HepG2 (cell line): ENCODE data around the gene TNFRSF6B. TPM values are rescaled to one million over a fixed set of nuclear protein-coding genes. Genes with fewer than 3 reads are reported as not detected.
A peak's percentile ranks its signal among the peaks of the same experiment; 100 is the strongest.

Experiments used
- CREB3 ChIP-seq: sonication (generic); formaldehyde crosslinking; IDR thresholded peaks from 2 replicates; pipeline ENCODE4 v1.5.0; 2020; ENCODE audit warnings: missing genetic modification reagents
- ELF4 ChIP-seq: sonication (generic); formaldehyde crosslinking; IDR thresholded peaks from 2 replicates; pipeline ENCODE4 v1.5.0; 2020; ENCODE audit warnings: missing genetic modification reagents, mild to moderate bottlenecking, moderate library complexity, borderline replicate concordance
- IKZF4 ChIP-seq: sonication (generic); formaldehyde crosslinking; IDR thresholded peaks from 2 replicates; pipeline ENCODE4 v1.5.1; 2020; ENCODE audit warnings: borderline replicate concordance, mild to moderate bottlenecking, low read depth, missing genetic modification reagents; ENCODE audit errors: not compliant biosample characterization
- KLF11 ChIP-seq: IDR thresholded peaks from 2 replicates; pipeline ENCODE4 v1.6.1; 2016; ENCODE audit warnings: missing compliant biosample characterization
- POLR2G ChIP-seq: fragments of 200-400 bp; formaldehyde crosslinking; IDR thresholded peaks from 2 replicates; pipeline ENCODE4 v1.6.1; 2018; ENCODE audit warnings: mild to moderate bottlenecking, low read depth, low read length, moderate library complexity
- PRDM4 ChIP-seq: sonication (generic); formaldehyde crosslinking; IDR thresholded peaks from 2 replicates; pipeline ENCODE4 v1.9.0; 2021; ENCODE audit warnings: missing genetic modification reagents, borderline replicate concordance
- RXRA ChIP-seq: sonication (generic); formaldehyde crosslinking; IDR thresholded peaks from 2 replicates; pipeline ENCODE4 v1.5.1; 2020; ENCODE audit warnings: missing genetic modification reagents
- SCMH1 ChIP-seq: sonication (generic); formaldehyde crosslinking; IDR thresholded peaks from 2 replicates; pipeline ENCODE4 v1.9.0; 2021; ENCODE audit warnings: missing genetic modification reagents, mild to moderate bottlenecking, borderline replicate concordance
- SP1 ChIP-seq, 2 experiments: fragments of 450-650 bp in 1 of 2; sonication (generic) in 1 of 2; formaldehyde crosslinking in 1 of 2; IDR thresholded peaks; 2 replicates each; pipeline versions ENCODE4 v1.4.0 to v1.6.1; 2016 to 2020; ENCODE audit warnings: missing genetic modification reagents in 1 of 2
- SP4 ChIP-seq: sonication (generic); formaldehyde crosslinking; IDR thresholded peaks from 2 replicates; pipeline ENCODE4 v1.8.1; 2023; ENCODE audit warnings: mild to moderate bottlenecking, missing genetic modification reagents
- SSRP1 ChIP-seq: IDR thresholded peaks from 2 replicates; pipeline ENCODE4 v1.6.1; 2016; ENCODE audit warnings: control low read depth
- SUZ12 ChIP-seq: fragments of 150-350 bp; IDR thresholded peaks from 2 replicates; pipeline ENCODE4 v1.6.1; 2014; ENCODE audit warnings: low read depth, low read length
- TAF1 ChIP-seq: sonication (generic); formaldehyde crosslinking; IDR thresholded peaks from 2 replicates; pipeline ENCODE4 v1.4.0; 2020; ENCODE audit warnings: missing genetic modification reagents
- TEAD3 ChIP-seq: optimal IDR thresholded peaks from 2 replicates; pipeline ENCODE3; 2016; ENCODE audit warnings: borderline replicate concordance
- UBTF ChIP-seq: sonication (generic); formaldehyde crosslinking; IDR thresholded peaks from 2 replicates; pipeline ENCODE4 v1.4.0; 2020; ENCODE audit warnings: mild to moderate bottlenecking, missing genetic modification reagents
- ZFYVE20 ChIP-seq: sonication (generic); formaldehyde crosslinking; IDR thresholded peaks from 2 replicates; pipeline ENCODE4 v1.8.0; 2023; ENCODE audit warnings: low read depth, mild to moderate bottlenecking, moderate library complexity, missing genetic modification reagents, borderline replicate concordance
- ZKSCAN1 ChIP-seq: fragments of 150-350 bp; IDR thresholded peaks from 2 replicates; pipeline ENCODE4 v1.6.1; 2014; ENCODE audit warnings: low read length
- ZNF354B ChIP-seq: sonication (generic); formaldehyde crosslinking; IDR thresholded peaks from 2 replicates; pipeline ENCODE4 v1.8.0; 2022; ENCODE audit warnings: mild to moderate bottlenecking, missing genetic modification reagents
- ZNF580 ChIP-seq: IDR thresholded peaks from 2 replicates; pipeline ENCODE4 v1.6.1; 2016; ENCODE audit warnings: low read depth, borderline replicate concordance
- ZNF674 ChIP-seq: sonication (generic); formaldehyde crosslinking; IDR thresholded peaks from 2 replicates; pipeline ENCODE4 v1.5.0; 2020; ENCODE audit warnings: low read depth, mild to moderate bottlenecking, missing genetic modification reagents
- ZNF740 ChIP-seq: sonication (generic); formaldehyde crosslinking; IDR thresholded peaks from 2 replicates; pipeline ENCODE4 v1.4.0; 2020; ENCODE audit warnings: missing genetic modification reagents
- ZNF768 ChIP-seq: sonication (generic); formaldehyde crosslinking; IDR thresholded peaks from 2 replicates; pipeline ENCODE4 v1.4.0; 2020; ENCODE audit warnings: missing genetic modification reagents
- ZNF883 ChIP-seq: sonication (generic); formaldehyde crosslinking; IDR thresholded peaks from 2 replicates; pipeline ENCODE4 v1.5.1; 2020; ENCODE audit warnings: mild to moderate bottlenecking, missing genetic modification reagents; ENCODE audit errors: not compliant biosample characterization
- ZZZ3 ChIP-seq: sonication (generic); formaldehyde crosslinking; IDR thresholded peaks from 2 replicates; pipeline ENCODE4 v1.4.0; 2020; ENCODE audit warnings: missing genetic modification reagents, mild to moderate bottlenecking, borderline replicate concordance
- polyA plus RNA-seq, 8 experiments: library from polyadenylated mRNA; depleted of rRNA in 3 of 8; stranded (reverse) in 7 of 8; unstranded in 1 of 8; fragments of >200 nt; fragmentation: Illumina TruSeq in 4 of 8; extraction: Trizol in 4 of 8; gene quantifications; 2 replicates each; pipeline versions ENCODE4 v1.2.1 to v1.2.3, GENCODE V29; 2011 to 2016; ENCODE audit warnings: low read depth in 4 of 8, missing spikeins in 1 of 8, mixed read lengths in 1 of 8; ENCODE audit not compliant: insufficient read depth in 1 of 8
- total RNA-seq, 5 experiments: library from RNA; depleted of rRNA; stranded (reverse); fragments of >200 nt; fragmentation: Illumina TruSeq; extraction: Trizol; gene quantifications; 2 replicates each; pipeline ENCODE4 v1.2.3, GENCODE V29; 2016; ENCODE audit warnings: low read depth in 1 of 5

The TNFRSF6B gene
- total and polyA plus RNA-seq, 2 of the 13 experiments (the other 11 are each of a cell fraction or from before 2014, with no cell fraction given): 0.24 TPM; not detected in 1

GRCh38 chr20:63702751-63703470, 6.5 kb downstream of the TNFRSF6B start (continued):
- TF ChIP-seq SP1 (IDR thresholded peaks at IDR 0.05) (no peak), SP1 (CRISPR knock-in tag; IDR thresholded peaks at IDR 0.05) (0 out of 2 replicates have a peak, but pooled peaks have one; percentile 21), TAF1 (CRISPR knock-in tag) (peak; percentile 35; the same call in 1 of the 2 replicates), CREB3 (CRISPR knock-in tag) (no peak), ZNF883 (CRISPR knock-in tag) (no peak), ZNF580 (CRISPR knock-in tag) (no peak), KLF11 (CRISPR knock-in tag) (no peak), ZFYVE20 (CRISPR knock-in tag) (0 out of 2 replicates have a peak, but pooled peaks have one; percentile 4), SSRP1 (CRISPR knock-in tag) (0 out of 2 replicates have a peak, but pooled peaks have one; percentile 25), ZNF768 (peak; percentile 72), UBTF (CRISPR knock-in tag) (peak; percentile 21; the same call in 1 of the 2 replicates), ZNF740 (CRISPR knock-in tag) (peak; percentile 86; the same call in 1 of the 2 replicates), POLR2G (peak; percentile 55), SP4 (CRISPR knock-in tag) (0 out of 2 replicates have a peak, but pooled peaks have one; percentile 38), IKZF4 (no peak), ZZZ3 (no peak), RXRA (0 out of 2 replicates have a peak, but pooled peaks have one; percentile 34), ZNF354B (CRISPR knock-in tag) (no peak), TEAD3 (peak; percentile 15), SCMH1 (CRISPR knock-in tag) (no peak), ZKSCAN1 (no peak), ELF4 (CRISPR knock-in tag) (no peak), ZNF674 (CRISPR knock-in tag) (no peak), SUZ12 (no peak), PRDM4 (CRISPR knock-in tag) (no peak)
